EH (cell line): ENCODE measurements around the gene SEMA3C.

Source experiments
- DNase-seq: peaks from one replicate; pipeline ENCODE4 v3.0.0-alpha.2; 2015; ENCODE audit warnings: low read depth

SEMA3C gene

GRCh38 chr7:80918909-80919721 lies at the start of gene SEMA3C:
TSS of gene SEMA3C (minus strand) at chr7:80919051. CDS start at chr7:80916781, 2,270 bp downstream.
- DNase-seq = peak; percentile 94

- DNase-seq = no peak
Observed at GRCh38 chr7:80968606-80969005, 49.8 kb upstream of the SEMA3C start.

- no peak for DNase-seq
Observed at GRCh38 chr7:80967917-80968297, 49.1 kb upstream of the SEMA3C start.

- no peak for DNase-seq
Observed at GRCh38 chr7:80967071-80967916, 48.4 kb upstream of the SEMA3C start.

DNA sequence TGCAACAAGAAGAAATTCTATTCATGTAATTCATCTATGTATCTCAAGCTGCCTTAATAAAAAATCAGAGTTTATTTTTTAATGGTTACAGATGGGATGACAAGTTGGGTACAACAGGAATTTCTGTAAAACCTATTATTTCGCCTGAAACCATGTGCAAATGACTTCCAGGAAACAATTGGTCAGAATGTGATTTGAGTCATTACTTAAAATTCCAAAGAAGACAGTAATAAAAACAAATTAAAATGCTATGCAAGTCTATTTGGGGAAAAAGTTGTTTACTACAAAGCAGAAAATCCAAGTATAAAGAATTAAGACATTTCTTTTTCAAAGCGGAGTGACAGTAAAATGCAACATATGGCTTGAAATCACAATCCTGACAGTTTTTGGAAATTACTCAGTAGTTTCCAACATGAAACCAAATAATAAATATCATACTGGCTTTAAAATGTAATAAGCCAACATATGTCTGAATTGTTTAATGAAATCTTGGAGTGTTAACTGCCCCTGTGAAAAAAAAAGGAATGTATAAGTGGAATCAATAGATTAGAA lies 41.5 kb upstream of the SEMA3C start:
- DNase-seq = peak; percentile 84

GRCh38 chr7:80957226-80957777 lies 38.5 kb upstream of the SEMA3C start:
- peak; percentile 35 for DNase-seq

GRCh38 chr7:80954191-80954590 lies 35.3 kb upstream of the SEMA3C start:
- DNase-seq = peak; percentile 30

- no peak for DNase-seq
Observed at GRCh38 chr7:80950550-80950967, 31.7 kb upstream of the SEMA3C start.

- no peak for DNase-seq
Observed at GRCh38 chr7:80949449-80949848, 30.6 kb upstream of the SEMA3C start.

- DNase-seq = no peak
Observed at GRCh38 chr7:80946858-80947257, 28.0 kb upstream of the SEMA3C start.

- no peak for DNase-seq
Observed at GRCh38 chr7:80945976-80946375, 27.1 kb upstream of the SEMA3C start.

- DNase-seq = no peak
Observed at GRCh38 chr7:80943342-80943741, 24.5 kb upstream of the SEMA3C start.

DNA sequence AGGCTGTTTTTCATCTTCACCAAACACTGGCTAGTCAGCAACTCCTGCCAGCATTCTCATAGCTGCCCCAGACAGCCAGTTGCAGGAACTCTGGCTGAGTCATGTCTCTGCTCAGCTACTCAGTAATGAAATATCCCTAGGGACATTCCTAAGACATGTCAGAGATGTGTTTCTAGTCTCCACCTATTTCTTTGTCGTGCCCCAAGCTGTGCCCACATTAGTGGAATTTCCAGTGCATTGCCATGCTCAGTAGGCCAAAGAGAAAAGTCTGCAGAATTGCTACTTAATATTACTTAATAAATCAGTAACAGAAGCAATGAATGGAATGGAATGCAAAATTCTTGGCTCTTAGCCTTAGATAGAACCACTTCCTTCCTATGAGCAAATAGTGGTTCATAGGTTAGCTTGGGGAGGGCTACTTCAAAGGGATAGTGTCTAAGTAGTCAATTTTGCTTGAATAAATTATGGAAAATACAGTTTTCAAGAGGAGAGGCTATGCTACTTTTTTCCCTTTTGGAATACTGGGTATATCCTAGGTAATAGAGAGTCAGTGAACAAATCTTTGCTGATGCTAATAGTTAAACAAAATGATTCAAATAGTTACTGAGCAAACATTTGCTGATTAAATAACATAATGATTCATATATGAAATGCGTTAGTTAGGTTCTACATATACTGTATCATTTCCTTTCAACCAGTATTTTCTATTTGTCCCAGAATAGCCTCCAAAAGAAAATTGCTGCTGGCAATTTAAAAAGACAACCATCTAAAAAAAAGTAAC lies 23.6 kb upstream of the SEMA3C start:
- peak; percentile 97 for DNase-seq

GRCh38 chr7:80941208-80941758 lies 22.4 kb upstream of the SEMA3C start:
- peak; percentile 88 for DNase-seq

GRCh38 chr7:80940539-80941207 lies 21.8 kb upstream of the SEMA3C start:
- no peak for DNase-seq

GRCh38 chr7:80937336-80937735 lies 18.5 kb upstream of the SEMA3C start:
- DNase-seq = no peak

DNA sequence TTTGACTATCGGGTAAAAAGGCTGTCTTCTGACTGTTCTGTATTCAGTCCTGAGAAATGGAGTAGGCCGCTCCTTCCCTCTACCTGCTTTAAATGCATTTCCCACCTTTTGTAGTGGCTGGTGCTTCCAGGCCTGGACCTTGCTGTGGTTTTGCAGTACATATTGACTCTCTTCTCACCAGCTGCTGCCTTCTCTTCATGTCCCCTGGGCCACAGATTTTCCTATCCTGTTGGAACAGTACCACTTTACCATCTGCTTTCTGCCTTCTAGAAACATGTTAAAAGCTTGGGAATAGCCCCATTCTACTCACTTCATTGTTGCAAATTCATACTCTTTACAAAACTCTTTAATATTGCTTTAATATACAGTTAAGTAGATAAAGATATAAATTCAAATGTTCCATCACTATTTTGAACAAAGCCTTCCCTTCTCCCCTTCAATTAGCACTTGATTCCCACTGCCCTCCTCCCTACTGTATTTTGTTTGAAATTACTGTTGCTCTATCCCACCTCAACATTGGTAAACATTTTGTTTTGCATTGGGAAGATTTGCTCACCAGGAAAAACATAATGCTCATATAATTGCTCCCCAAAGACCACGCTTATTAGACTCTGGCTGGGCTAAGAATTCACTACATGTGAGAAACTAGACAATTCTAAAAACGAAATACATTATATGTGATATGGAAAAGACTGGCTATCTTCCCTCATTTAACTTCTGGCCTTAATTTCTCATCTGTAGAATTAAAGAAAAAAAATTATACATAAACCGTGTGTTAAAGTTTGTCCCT lies 17.3 kb upstream of the SEMA3C start:
- DNase-seq = no peak

DNA sequence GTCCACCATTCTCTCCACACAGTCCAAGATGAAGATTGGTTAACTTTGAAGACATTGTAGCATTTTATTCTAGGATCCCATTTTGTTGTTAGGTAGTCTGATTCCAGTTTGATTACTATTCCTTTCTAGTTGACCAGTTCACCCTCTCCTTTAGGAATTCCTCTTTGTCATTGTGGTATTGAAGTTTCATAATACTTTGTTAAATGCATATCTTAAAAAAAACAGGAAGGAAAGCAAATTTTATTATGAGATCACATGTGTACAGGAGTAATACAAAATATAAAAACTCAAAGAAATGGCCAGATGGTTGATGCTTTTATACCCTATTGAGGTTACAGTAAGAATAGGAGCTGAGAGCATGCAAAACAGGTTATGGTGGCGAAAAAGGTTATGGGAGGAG lies 15.5 kb upstream of the SEMA3C start:
- peak; percentile 23 for DNase-seq

GRCh38 chr7:80932536-80932935 lies 13.7 kb upstream of the SEMA3C start:
- no peak for DNase-seq

DNA sequence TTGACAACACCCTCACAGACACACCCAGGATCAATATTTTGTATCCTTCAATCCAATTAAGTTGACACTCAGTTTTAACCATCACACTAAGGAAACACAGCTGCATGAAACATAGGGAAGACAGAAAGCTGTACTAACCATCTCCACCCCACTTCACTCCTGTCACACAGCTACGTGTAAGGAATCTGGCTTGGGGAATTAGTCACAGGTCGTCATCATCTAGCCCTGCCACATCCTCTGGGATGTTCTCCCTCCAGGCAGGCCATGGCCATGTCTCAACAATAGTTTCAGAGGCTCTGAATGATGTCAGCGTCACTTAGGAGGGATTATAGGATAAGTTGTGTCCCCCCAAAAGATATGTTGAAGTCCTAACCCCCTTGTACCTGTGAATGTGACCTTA lies 10.8 kb upstream of the SEMA3C start:
- DNase-seq = peak; percentile 75
